Activated B cell treated with CpG ODN at 0.5 μM for 24 hours (primary cell): ENCODE results near the gene LRFN3. TPM values are rescaled to one million over a fixed set of nuclear protein-coding genes. Genes with fewer than 3 reads are reported as not detected.

Source experiments
- ATAC-seq: fragments of 200-7000 bp; cut with Tn5 transposase; one replicate; pipeline ENCODE4 v1.10.0; 2021; ENCODE audit warnings: low read depth, mild to moderate bottlenecking, moderate library complexity
- CTCF ChIA-PET: fragments of 350-600 bp; sonication (Branson Sonifier 250); formaldehyde crosslinking; loops from one replicate; lab custom pipeline; 2021; ENCODE audit warnings: antibody characterized with exemption; lab: Charles Lee
- POLR2A ChIA-PET: fragments of 350-600 bp; sonication (Branson Sonifier 250); formaldehyde crosslinking; loops from one replicate; lab custom pipeline; 2021; ENCODE audit warnings: antibody characterized with exemption; lab: Charles Lee
- DNase-seq: peaks from one replicate; pipeline ENCODE4 v3.0.0; 2022
- H3K27ac Mint-ChIP-seq: one replicate; pipeline ENCODE4 v1.8.0; 2020; ENCODE audit warnings: mixed read lengths
- H3K27me3 Mint-ChIP-seq: one replicate; pipeline ENCODE4 v1.8.0; 2021; ENCODE audit warnings: mixed read lengths
- H3K36me3 Mint-ChIP-seq: one replicate; pipeline ENCODE4 v1.8.0; 2021; ENCODE audit warnings: low read depth, mixed read lengths
- H3K4me1 Mint-ChIP-seq: one replicate; pipeline ENCODE4 v1.8.0; 2021; ENCODE audit warnings: mixed read lengths
- H3K4me3 Mint-ChIP-seq: one replicate; pipeline ENCODE4 v1.8.0; 2020; ENCODE audit warnings: mild to moderate bottlenecking, mixed read lengths
- H3K9me3 Mint-ChIP-seq: one replicate; pipeline ENCODE4 v1.8.0; 2020; ENCODE audit warnings: mixed read lengths
- intact Hi-C: fragments of 100-400 bp; cut with micrococcal nuclease; formaldehyde crosslinking; loops from one replicate; pipeline ENCODE4 v1.15.1; 2024
- total RNA-seq: library from RNA; stranded (reverse); gene quantifications from 2 replicates; pipeline ENCODE4 v1.2.3, GENCODE V29; 2022
- TF ChIP-seq, protein P1 (sequence below): fragments of 200-600 bp; IDR thresholded peaks from one replicate; pipeline ENCODE4 v1.8.0; 2022; ENCODE audit warnings: antibody characterized with exemption, mild to moderate bottlenecking

Gene LRFN3
- total RNA-seq, 1 donor from 2014 or later: 1.8 TPM

GRCh38 chr19:35894342-35894741, 41.8 kb upstream of the LRFN3 start:
- no peaks in the 10 kb centered on the region for H3K27me3 Mint-ChIP-seq
- no peak overlapping the region for H3K4me3 Mint-ChIP-seq
- POLR2A ChIA-PET: interaction anchor here (0.5 to 2.2 kb wide), 5 partner anchors 9 to 248 kb away, joined by 3 to 6 read pairs (median 4); no protein-coding TSS in a partner anchor
- ATAC-seq (no peak), DNase-seq (no peak)
- intact Hi-C loops: no loop called here
- no peak overlapping the region for H3K27ac Mint-ChIP-seq
- H3K36me3 Mint-ChIP-seq: peaks cover 83% of the 10 kb centered on the region
- no peaks in the 10 kb centered on the region for H3K9me3 Mint-ChIP-seq
- peaks cover 44% of the 10 kb centered on the region for H3K4me1 Mint-ChIP-seq
- TF ChIP-seq, protein P1, sequence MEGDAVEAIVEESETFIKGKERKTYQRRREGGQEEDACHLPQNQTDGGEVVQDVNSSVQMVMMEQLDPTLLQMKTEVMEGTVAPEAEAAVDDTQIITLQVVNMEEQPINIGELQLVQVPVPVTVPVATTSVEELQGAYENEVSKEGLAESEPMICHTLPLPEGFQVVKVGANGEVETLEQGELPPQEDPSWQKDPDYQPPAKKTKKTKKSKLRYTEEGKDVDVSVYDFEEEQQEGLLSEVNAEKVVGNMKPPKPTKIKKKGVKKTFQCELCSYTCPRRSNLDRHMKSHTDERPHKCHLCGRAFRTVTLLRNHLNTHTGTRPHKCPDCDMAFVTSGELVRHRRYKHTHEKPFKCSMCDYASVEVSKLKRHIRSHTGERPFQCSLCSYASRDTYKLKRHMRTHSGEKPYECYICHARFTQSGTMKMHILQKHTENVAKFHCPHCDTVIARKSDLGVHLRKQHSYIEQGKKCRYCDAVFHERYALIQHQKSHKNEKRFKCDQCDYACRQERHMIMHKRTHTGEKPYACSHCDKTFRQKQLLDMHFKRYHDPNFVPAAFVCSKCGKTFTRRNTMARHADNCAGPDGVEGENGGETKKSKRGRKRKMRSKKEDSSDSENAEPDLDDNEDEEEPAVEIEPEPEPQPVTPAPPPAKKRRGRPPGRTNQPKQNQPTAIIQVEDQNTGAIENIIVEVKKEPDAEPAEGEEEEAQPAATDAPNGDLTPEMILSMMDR: no peak
- CTCF ChIA-PET: interaction anchor here (0.6 to 1.2 kb wide), 3 partner anchors 11 to 207 kb away, joined by 3 read pairs; no protein-coding TSS in a partner anchor

DNA sequence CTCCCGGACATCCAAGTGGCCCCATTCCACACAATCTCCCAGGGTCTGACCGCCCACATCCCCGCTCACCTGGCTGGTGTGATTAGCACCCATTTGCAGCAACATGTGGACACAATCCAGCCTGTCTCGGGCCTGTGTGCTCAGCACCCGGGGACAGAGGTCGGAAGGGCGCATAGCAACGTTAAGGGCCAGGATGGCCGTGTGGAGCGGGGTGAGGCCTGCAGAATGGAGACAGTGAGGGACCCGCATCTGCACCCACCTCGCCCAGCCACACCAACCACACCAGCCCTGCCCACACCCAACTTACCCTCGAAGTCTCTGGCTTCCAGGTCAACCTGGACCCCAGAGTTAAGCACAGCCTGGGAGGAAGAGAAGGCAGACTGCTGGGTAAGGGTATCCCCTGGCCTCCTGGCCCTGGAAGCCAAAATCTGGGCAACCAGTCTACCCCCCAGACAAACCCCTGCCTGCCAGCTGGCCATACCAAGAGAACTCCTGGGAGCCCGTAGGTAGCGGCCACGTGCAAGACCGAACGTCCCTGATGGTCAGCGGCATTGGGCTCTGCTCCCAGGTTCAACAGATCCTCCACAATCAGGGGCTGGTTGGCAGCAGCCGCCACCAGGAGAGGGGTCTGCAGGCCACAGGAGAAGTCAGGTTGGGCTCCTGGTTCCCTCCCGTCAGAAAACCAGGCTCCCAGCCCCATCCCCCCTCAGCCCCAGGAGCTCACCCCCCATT, 40.1 kb upstream of the LRFN3 start:
- CTCF ChIA-PET: no interaction called here
- POLR2A ChIA-PET: interaction anchor here (2.2 kb wide), 1 partner anchor 10 kb away, joined by 6 read pairs; no protein-coding TSS in a partner anchor
- Mint-ChIP-seq H3K4me1 (peaks cover 49% of the 10 kb centered on the region), H3K36me3 (peaks cover 71% of the 10 kb centered on the region), H3K27ac (peak overlapping the region; percentile 43), H3K9me3 (no peaks in the 10 kb centered on the region), H3K27me3 (no peaks in the 10 kb centered on the region), H3K4me3 (no peak overlapping the region)
- intact Hi-C loops: no loop called here
- TF ChIP-seq, protein P1: no peak
- no peak for DNase-seq
- no peak for ATAC-seq

DNA sequence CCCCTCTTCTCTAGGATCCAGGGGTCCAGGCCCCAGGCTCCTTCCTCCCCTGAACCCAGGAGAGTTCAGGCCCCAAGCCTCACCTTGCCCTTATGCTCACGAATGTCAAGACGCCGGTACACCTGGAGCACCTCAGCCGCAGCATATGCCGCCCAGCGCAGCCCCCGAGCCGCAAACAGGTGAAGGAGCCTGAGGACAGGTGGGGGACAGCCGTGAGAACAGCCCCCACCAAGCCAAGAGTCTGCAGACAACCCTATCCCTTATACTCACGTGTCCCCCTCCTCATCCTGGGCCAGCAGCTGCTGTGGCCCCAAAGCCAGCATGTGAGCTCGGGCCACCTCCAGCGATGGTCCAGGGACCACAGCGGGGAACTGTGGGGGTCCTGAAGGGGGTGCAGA, 39.5 kb upstream of the LRFN3 start:
- TF ChIP-seq, protein P1: no peak
- peaks cover 52% of the 10 kb centered on the region for H3K4me1 Mint-ChIP-seq
- H3K9me3 Mint-ChIP-seq: no peaks in the 10 kb centered on the region
- peak overlapping the region; percentile 38 for H3K4me3 Mint-ChIP-seq
- ATAC-seq (no peak), DNase-seq (no peak)
- H3K27ac Mint-ChIP-seq: peak overlapping the region; percentile 43
- H3K36me3 Mint-ChIP-seq: peaks cover 66% of the 10 kb centered on the region
- intact Hi-C loops: no loop called here
- POLR2A ChIA-PET: no interaction called here
- H3K27me3 Mint-ChIP-seq: no peaks in the 10 kb centered on the region
- CTCF ChIA-PET: no interaction called here

DNA sequence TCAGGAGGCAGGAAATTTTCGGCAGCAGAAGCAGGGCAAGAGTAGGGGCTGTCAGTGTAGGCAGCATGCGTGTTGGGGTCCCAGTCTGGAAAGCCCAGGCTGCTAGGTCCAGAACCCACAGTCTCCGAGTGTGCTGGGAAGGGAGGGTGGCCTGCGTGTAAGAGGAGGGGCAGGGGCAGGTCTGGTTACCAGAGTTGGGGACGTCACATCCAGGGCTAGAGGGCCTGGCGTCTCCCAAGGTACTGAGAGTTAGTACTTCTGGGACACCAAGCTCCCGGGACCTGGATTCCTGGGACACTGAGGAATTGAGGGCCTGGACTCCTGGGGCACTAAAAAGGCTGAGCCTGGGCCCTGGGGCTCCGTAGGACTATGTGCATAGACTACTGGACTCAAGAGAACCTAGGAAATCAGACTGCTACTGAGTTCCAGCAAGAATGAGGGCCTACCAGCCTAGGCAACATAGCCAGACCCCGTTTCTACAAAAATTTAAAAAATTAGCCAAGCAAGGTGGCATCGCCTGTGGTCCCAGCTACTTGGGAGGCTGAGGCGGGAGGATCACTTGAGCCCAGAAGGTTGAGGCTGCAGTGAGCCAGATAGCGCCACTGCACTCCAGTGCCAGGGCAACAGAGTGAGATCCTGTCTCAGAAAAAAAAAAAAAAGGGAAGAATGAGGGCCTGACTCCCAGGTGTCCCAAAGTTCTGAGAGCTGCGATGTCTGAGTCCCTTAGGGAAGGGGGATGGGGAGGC, 38.3 kb upstream of the LRFN3 start:
- no peak for ATAC-seq
- intact Hi-C loops: loop anchor here (2.0 kb wide), 1 partner anchor 243 kb away; the partner anchor contains the start of gene CAPNS1
- Mint-ChIP-seq H3K27ac (peak overlapping the region; percentile 62), H3K4me3 (peak overlapping the region; percentile 95), H3K9me3 (no peaks in the 10 kb centered on the region), H3K36me3 (peaks cover 57% of the 10 kb centered on the region), H3K4me1 (peaks cover 63% of the 10 kb centered on the region), H3K27me3 (no peaks in the 10 kb centered on the region)
- no peak for DNase-seq
- ChIA-PET POLR2A (interaction anchor here (1.0 to 2.4 kb wide), 4 partner anchors 11 to 33 kb away, joined by 4 to 10 read pairs (median 5); no protein-coding TSS in a partner anchor), CTCF (no interaction called here)
- TF ChIP-seq, protein P1: no peak

- DNase-seq (no peak), ATAC-seq (no peak)
- intact Hi-C loops: loop anchor here (2.0 kb wide), 1 partner anchor 242 kb away; the partner anchor contains the start of gene CAPNS1
- Mint-ChIP-seq H3K4me1 (peaks cover 65% of the 10 kb centered on the region), H3K9me3 (no peaks in the 10 kb centered on the region), H3K36me3 (peaks cover 52% of the 10 kb centered on the region), H3K27me3 (no peaks in the 10 kb centered on the region), H3K4me3 (peak overlapping the region; percentile 95), H3K27ac (peak overlapping the region; percentile 95)
- TF ChIP-seq, protein P1: no peak
- CTCF ChIA-PET: no interaction called here
- POLR2A ChIA-PET: interaction anchor here (1.0 to 2.4 kb wide), 4 partner anchors 12 to 33 kb away, joined by 4 to 10 read pairs (median 5); no protein-coding TSS in a partner anchor
Measured at GRCh38 chr19:35898499-35898809, 37.7 kb upstream of the LRFN3 start.
